Inflammatory macrophage treated with lipopolysaccharide for 1 hour (primary cell): ENCODE measurements around the gene ZNF587.
"Not testable (repeated sequence)": the region's sequence is repeated elsewhere in the genome, so short reads cannot be mapped to it uniquely, and the experiment has no call there.

Source experiments
- DNase-seq, 2 donors: peaks; one replicate each; pipeline ENCODE4 v3.0.0-alpha.2; 2020 to 2022

ZNF587 gene

GRCh38 chr19:57849666-57850473, at the start of gene ZNF587:
Gene ZNF587 (plus strand): TSS chr19:57849859. CDS start chr19:57850039, 180 bp downstream.
- DNase-seq: peak; percentile 80 to 81

- no peak for DNase-seq
These were observed 49.0 kb upstream of the ZNF587 start for GRCh38 chr19:57800696-57801095.

- no peak for DNase-seq
These were observed 47.4 kb upstream of the ZNF587 start for GRCh38 chr19:57802269-57802668.

GRCh38 chr19:57803265-57803593, 46.4 kb upstream of the ZNF587 start:
- no peak for DNase-seq

GRCh38 chr19:57803594-57804325, 45.9 kb upstream of the ZNF587 start:
- peak in 1 of 2 donors; percentile 16 for DNase-seq

GRCh38 chr19:57807541-57807940, 42.1 kb upstream of the ZNF587 start:
- peak in 1 of 2 donors; percentile 21 for DNase-seq

- DNase-seq: not testable (repeated sequence)
These were observed 39.0 kb upstream of the ZNF587 start for GRCh38 chr19:57810410-57811295.

GRCh38 chr19:57812226-57812625, 37.4 kb upstream of the ZNF587 start:
- DNase-seq: peak; percentile 36 to 49

GRCh38 chr19:57812975-57813820, 36.5 kb upstream of the ZNF587 start:
- not testable (repeated sequence) for DNase-seq

- no peak for DNase-seq
These were observed 35.6 kb upstream of the ZNF587 start for GRCh38 chr19:57813919-57814504.

GRCh38 chr19:57814505-57815246, 35.0 kb upstream of the ZNF587 start, which contains the start of gene ZNF552:
Gene ZNF552 (minus strand): TSS chr19:57814913. CDS start chr19:57814743, 170 bp downstream.
- DNase-seq: peak; percentile 88 to 92

- no peak for DNase-seq
These were observed 34.2 kb upstream of the ZNF587 start for GRCh38 chr19:57815247-57816075.

GRCh38 chr19:57816652-57817051, 33.0 kb upstream of the ZNF587 start:
- DNase-seq: peak in 1 of 2 donors; percentile 20

GRCh38 chr19:57817976-57818375, 31.7 kb upstream of the ZNF587 start:
- DNase-seq: no peak

GRCh38 chr19:57818378-57818777, 31.3 kb upstream of the ZNF587 start:
- no peak for DNase-seq

- DNase-seq: peak; percentile 84 to 89
These were observed 30.0 kb upstream of the ZNF587 start for GRCh38 chr19:57819475-57820148.

- no peak for DNase-seq
These were observed 29.1 kb upstream of the ZNF587 start for GRCh38 chr19:57820599-57820998.

GRCh38 chr19:57821095-57821494, 28.6 kb upstream of the ZNF587 start:
- DNase-seq: not testable (repeated sequence)

GRCh38 chr19:57821501-57821900, 28.2 kb upstream of the ZNF587 start:
- DNase-seq: not testable (repeated sequence)
